GM13977 (cell line): ENCODE measurements around the gene CKS1B.

Experiments used
- DNase-seq: peaks from one replicate; pipeline ENCODE4 v3.0.0; 2012; ENCODE audit warnings: low spot score
- in situ Hi-C: fragments of 300-500 bp; cut with MboI; formaldehyde crosslinking; loops from one replicate; pipeline ENCODE4 v1.12.0; 2022; ENCODE audit warnings: low sequenced_read_pairs, low pct_unique_long_range_greater_than_20kb, mixed read lengths, inconsistent platforms; ENCODE audit not compliant: unreplicated experiment
- TF ChIP-seq, protein P1 (sequence below): IDR thresholded peaks from 2 replicates; pipeline ENCODE4 v1.5.1; 2012; ENCODE audit warnings: mild to moderate bottlenecking, control low read depth; ENCODE audit not compliant: insufficient read depth; ENCODE audit errors: extremely low read depth, missing control alignments

Gene CKS1B

DNA sequence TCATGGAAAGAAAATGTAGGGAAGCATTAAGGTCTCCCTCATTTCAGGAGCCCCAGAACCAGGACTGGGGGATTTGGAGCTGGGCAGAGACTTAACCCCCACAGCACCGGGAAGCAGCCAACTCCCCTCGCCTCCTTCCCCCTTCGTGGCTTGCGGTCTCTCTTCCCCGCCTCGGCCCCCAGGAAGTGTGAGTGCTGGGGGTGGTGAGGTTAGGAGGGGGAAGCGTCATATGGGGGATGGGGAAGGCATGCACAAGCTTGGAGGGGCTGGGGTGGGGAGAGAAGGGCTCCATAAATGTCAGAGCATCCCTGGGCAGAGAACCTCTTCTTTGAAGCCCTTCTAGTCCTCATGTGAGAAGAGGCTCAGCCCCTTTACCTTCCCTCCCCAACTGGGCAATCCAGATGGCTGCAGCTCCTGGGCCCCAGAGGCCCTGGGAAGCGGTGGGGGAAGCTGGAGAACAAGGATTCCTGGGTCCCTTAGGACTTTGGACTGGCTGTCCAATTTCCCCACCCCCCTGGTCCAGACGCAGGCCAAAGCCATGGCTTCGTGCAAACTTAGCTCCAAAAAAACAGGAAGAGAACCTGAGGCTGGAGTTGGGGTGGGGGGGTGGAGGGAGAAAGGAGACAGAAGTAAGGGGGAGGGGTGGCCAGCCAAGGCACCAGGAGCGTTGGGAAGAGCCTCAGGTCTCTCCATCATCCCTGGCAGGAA is 35.9 kb downstream of the CKS1B start:
- TF ChIP-seq, protein P1, sequence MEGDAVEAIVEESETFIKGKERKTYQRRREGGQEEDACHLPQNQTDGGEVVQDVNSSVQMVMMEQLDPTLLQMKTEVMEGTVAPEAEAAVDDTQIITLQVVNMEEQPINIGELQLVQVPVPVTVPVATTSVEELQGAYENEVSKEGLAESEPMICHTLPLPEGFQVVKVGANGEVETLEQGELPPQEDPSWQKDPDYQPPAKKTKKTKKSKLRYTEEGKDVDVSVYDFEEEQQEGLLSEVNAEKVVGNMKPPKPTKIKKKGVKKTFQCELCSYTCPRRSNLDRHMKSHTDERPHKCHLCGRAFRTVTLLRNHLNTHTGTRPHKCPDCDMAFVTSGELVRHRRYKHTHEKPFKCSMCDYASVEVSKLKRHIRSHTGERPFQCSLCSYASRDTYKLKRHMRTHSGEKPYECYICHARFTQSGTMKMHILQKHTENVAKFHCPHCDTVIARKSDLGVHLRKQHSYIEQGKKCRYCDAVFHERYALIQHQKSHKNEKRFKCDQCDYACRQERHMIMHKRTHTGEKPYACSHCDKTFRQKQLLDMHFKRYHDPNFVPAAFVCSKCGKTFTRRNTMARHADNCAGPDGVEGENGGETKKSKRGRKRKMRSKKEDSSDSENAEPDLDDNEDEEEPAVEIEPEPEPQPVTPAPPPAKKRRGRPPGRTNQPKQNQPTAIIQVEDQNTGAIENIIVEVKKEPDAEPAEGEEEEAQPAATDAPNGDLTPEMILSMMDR: no peak
- in situ Hi-C loops: no loop called here
- DNase-seq: no peak

DNA sequence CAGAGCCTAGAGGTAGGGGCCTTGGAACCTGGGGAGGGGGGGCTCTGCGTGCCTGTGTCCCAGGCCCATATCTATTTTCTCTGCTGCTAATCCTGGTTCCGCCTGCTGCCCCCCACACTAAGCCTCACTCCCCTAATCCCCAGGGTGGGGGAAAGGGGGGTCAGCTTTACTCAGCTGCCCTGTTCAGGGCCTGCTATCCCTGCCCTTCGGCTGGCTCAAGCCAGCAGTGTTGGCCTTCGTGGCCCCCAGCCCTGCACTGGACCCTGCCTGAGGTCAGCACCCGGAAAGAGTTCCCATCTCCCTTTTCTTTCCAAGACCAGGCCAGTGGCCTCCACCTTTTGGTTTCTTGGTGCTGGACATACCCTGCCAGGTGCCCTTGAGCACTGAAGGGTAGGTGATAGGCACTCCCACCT is 36.5 kb downstream of the CKS1B start:
- no peak for DNase-seq
- in situ Hi-C loops: no loop called here
- TF ChIP-seq, protein P1: no peak

DNA sequence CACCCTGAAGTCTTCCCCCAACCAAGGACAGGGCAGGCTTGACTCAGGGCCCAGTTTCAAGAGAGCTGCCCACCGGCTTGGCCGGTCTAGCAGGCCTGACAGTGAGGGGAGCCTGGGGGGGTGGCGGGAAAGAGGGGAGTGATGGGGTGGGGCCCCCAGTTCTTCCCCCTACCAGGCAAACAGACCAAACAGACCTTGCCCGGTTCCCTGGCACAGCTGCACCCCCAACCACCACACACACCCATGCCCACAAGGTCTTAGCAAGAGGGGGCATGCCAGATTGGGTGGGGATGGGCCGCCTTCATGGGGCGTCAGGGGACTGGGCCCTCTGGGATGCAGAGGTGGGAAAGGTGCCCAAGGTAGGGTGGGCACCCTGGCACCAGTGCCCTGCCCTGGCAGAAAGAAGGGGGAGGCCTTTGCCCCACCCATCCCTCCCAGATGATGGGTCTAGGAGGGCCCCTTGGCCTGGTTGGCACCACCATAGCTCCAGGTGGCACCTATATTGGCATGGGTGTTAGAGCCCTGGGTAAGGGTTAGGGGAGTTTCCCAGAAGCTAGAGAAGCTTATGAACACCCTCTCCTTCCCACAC is 37.0 kb downstream of the CKS1B start:
- DNase-seq: no peak
- in situ Hi-C loops: no loop called here
- TF ChIP-seq, protein P1: no peak

DNA sequence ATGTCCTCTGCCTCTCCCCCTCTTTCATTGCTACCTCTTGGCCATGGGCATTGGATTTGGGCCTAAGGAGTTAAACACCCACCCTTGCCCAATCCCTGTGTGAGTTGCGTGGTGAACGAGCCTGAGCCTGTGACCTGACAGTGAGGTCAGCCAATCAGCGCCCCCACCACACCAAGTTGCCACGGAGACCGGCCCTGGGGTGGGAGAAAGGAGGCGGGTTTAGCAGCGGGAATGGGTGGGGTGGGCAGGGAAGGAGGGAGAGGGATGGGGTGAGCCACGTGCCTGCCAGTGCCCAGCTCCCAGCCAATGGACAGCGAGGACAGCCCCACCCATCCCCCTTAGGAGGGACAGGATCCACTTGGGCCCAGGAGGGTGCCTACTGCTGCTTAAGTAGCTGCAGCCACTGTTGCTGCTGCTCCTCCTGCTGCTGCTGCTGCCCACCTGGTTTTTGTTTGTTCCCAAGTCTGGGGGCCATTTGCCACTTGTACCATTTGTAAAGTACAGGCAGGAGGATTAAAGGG is 37.6 kb downstream of the CKS1B start:
- TF ChIP-seq, protein P1: no peak
- no peak for DNase-seq
- in situ Hi-C loops: no loop called here

DNA sequence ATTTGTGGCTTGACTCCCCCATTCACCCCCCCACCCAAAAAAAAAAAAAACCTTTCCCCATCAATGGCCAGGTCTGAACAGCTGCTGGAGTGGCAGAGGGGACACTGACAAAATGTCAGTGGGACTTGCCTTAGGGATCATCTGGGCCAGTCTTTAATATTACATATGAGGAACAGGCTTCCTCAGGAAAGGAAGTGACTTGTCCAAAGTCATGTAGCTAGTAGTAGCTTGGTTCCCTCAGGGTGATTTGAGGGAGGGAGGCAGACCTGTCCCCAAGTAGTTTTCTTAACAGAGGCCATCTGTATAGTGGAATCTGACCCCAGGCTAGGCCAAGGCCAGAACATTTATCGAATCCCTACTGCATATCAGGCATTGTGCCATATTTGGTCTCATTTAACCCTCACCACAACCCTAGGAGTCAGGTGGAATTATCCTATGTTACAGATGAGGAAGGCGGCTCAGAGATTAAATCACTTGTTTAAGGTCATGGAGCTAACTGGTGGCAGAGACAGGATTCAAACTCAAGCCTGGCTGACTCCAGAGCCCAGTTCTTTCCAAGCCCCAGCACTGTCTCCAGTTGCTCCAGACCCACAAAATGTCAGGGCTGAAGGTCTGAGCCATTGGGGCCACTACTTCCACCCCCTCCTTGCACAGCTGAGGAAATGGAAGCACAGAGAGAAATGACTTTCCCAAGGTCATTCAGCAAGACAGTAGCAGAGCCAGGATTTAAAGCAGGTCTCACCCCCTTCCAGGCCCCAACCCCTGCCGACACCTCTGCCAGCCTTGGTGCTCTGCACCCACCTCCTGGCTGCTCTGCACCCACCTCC is 38.5 kb downstream of the CKS1B start:
- in situ Hi-C loops: no loop called here
- TF ChIP-seq, protein P1: no peak
- DNase-seq: no peak

DNA sequence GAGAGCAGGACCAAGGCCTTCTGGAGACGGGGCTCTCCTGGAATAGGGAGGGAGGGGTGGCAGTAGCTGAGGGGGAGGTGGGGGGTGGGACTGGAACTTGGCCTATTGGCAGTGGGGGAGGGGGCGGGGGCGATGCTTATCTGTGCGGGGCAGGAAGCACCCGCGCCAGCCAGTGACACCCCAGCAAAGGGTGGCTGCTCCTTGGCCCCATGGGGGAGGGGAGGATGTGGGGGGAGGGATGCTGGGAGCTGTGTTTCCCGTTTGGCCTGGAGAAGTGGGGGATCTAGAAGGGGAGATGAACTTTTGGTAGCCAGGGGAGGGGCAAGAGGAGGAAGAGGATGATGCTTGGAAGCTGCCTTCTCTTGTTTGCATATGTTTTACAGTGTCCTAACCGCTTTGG is 39.2 kb downstream of the CKS1B start:
- in situ Hi-C loops: no loop called here

More for the DNA sequence above, 39.2 kb downstream of the CKS1B start:
- TF ChIP-seq, protein P1: no peak
- DNase-seq: no peak
